Measurements from ENCODE around the gene LRRC42.

DNA sequence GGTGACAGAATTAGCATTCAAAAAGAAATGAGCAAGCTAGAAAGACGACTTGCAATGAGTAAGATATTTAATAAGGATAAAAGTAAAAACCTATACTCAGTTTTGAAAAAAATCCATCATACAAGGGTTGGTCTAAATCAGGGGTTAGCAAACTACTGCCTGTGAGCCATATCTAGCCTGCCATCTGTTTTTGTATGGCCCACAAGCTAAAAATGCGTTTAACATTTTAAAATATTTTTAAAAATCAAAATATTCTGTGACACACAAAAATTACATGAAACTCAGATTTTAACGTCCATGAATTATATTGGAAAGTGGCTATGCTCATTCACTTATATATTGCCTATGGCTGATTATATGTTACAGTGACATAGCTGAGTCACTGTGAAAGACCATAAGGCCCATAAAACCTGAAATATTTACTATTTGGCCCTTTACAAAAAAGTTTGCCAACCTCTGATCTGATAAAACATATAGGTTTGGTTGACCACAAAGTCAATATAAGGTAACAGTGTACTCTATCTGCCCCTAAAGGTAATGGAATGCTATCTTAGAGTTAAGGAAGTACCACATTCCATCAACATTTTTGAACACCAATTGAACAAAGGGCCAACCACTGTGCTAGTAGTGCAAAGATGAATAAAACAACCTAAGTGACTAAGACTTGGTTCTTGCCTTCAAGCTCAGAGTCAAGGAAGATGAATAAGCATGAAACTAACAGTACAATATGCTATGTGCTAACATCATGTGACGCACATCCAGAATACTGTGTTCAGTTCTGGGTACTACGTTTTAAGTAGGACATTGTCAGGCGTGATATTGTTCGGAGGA is 3.8 kb upstream of the LRRC42 start:
- no peak for TF ChIP-seq ZNF416 (tag by site-specific recombination; IDR thresholded peaks at IDR 0.05)
- TF ChIP-seq ZNF175 (tag by site-specific recombination; IDR thresholded peaks at IDR 0.05), result no peak
- TF ChIP-seq, protein P1, sequence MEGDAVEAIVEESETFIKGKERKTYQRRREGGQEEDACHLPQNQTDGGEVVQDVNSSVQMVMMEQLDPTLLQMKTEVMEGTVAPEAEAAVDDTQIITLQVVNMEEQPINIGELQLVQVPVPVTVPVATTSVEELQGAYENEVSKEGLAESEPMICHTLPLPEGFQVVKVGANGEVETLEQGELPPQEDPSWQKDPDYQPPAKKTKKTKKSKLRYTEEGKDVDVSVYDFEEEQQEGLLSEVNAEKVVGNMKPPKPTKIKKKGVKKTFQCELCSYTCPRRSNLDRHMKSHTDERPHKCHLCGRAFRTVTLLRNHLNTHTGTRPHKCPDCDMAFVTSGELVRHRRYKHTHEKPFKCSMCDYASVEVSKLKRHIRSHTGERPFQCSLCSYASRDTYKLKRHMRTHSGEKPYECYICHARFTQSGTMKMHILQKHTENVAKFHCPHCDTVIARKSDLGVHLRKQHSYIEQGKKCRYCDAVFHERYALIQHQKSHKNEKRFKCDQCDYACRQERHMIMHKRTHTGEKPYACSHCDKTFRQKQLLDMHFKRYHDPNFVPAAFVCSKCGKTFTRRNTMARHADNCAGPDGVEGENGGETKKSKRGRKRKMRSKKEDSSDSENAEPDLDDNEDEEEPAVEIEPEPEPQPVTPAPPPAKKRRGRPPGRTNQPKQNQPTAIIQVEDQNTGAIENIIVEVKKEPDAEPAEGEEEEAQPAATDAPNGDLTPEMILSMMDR (tag by site-specific recombination; IDR thresholded peaks at IDR 0.05), result no peak
- no peak for TF ChIP-seq ZNF626 (tag by site-specific recombination; IDR thresholded peaks at IDR 0.05)
- no peak for TF ChIP-seq ZNF274 (IDR thresholded peaks at IDR 0.05; ENCODE audit: low read length)
- no peak for TF ChIP-seq ZNF274 (tag by site-specific recombination; IDR thresholded peaks at IDR 0.05; ENCODE audit: borderline replicate concordance)
- TF ChIP-seq ZNF830 (tag by site-specific recombination; IDR thresholded peaks at IDR 0.05; ENCODE audit: low read depth), result no peak
- TF ChIP-seq ZNF184 (tag by site-specific recombination; IDR thresholded peaks at IDR 0.05), result no peak
- TF ChIP-seq, protein P2, sequence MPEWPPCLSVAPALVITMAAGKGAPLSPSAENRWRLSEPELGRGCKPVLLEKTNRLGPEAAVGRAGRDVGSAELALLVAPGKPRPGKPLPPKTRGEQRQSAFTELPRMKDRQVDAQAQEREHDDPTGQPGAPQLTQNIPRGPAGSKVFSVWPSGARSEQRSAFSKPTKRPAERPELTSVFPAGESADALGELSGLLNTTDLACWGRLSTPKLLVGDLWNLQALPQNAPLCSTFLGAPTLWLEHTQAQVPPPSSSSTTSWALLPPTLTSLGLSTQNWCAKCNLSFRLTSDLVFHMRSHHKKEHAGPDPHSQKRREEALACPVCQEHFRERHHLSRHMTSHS (tag by site-specific recombination; IDR thresholded peaks at IDR 0.05), result no peak
- no peak for TF ChIP-seq ZNF677 (tag by site-specific recombination; IDR thresholded peaks at IDR 0.05)
- TF ChIP-seq ZBTB21 (tag by site-specific recombination; IDR thresholded peaks at IDR 0.05), result no peak
- TF ChIP-seq, protein P3, sequence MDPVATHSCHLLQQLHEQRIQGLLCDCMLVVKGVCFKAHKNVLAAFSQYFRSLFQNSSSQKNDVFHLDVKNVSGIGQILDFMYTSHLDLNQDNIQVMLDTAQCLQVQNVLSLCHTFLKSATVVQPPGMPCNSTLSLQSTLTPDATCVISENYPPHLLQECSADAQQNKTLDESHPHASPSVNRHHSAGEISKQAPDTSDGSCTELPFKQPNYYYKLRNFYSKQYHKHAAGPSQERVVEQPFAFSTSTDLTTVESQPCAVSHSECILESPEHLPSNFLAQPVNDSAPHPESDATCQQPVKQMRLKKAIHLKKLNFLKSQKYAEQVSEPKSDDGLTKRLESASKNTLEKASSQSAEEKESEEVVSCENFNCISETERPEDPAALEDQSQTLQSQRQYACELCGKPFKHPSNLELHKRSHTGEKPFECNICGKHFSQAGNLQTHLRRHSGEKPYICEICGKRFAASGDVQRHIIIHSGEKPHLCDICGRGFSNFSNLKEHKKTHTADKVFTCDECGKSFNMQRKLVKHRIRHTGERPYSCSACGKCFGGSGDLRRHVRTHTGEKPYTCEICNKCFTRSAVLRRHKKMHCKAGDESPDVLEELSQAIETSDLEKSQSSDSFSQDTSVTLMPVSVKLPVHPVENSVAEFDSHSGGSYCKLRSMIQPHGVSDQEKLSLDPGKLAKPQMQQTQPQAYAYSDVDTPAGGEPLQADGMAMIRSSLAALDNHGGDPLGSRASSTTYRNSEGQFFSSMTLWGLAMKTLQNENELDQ (tag by site-specific recombination; IDR thresholded peaks at IDR 0.05; ENCODE audit: low read depth), result no peak
